D721Med (cell line): ENCODE measurements around the gene CNTNAP5.

Experiments
- DNase-seq: peaks from one replicate; pipeline ENCODE4 v3.0.0; 2011; ENCODE audit warnings: low spot score; ENCODE audit not compliant: insufficient read length
- FAIRE-seq: peaks from 2 replicates; lab custom pipeline; 2011; peaks lifted over from hg19 to GRCh38; lab: Jason Lieb, UNC
- CTCF ChIP-seq: IDR thresholded peaks from 2 replicates; pipeline ENCODE4 v1.5.1; 2012; ENCODE audit warnings: mild to moderate bottlenecking, control low read depth; ENCODE audit not compliant: insufficient read depth; ENCODE audit errors: missing control alignments

CNTNAP5 gene

GRCh38 chr2:124289060-124289459 is 264.0 kb downstream of the CNTNAP5 start:
- DNase-seq: no peak
- no peak for TF ChIP-seq CTCF
- no peak for FAIRE-seq

GRCh38 chr2:124289615-124290014 is 264.5 kb downstream of the CNTNAP5 start:
- TF ChIP-seq CTCF: peak; percentile 10
- DNase-seq (no peak), FAIRE-seq (no peak)

GRCh38 chr2:124296470-124296869 is 271.4 kb downstream of the CNTNAP5 start:
- TF ChIP-seq CTCF: no peak
- DNase-seq (no peak), FAIRE-seq (no peak)

- DNase-seq (no peak), FAIRE-seq (no peak)
- no peak for TF ChIP-seq CTCF
Observed at GRCh38 chr2:124301915-124302314, 276.8 kb downstream of the CNTNAP5 start.

- FAIRE-seq (no peak), DNase-seq (no peak)
- no peak for TF ChIP-seq CTCF
Observed at GRCh38 chr2:124308319-124309062, 283.4 kb downstream of the CNTNAP5 start.

GRCh38 chr2:124309563-124310138 is 284.6 kb downstream of the CNTNAP5 start:
- TF ChIP-seq CTCF: no peak
- FAIRE-seq (no peak), DNase-seq (no peak)

- DNase-seq (no peak), FAIRE-seq (no peak)
- no peak for TF ChIP-seq CTCF
Observed at GRCh38 chr2:124310671-124311070, 285.6 kb downstream of the CNTNAP5 start.
